Astrocyte (in vitro differentiated cells and primary cell): Measurements from ENCODE around the gene PALLD.

Experiments used
- EZH2 ChIP-seq: IDR thresholded peaks from 2 replicates; pipeline ENCODE4 v1.6.1; 2012; ENCODE audit warnings: mild to moderate bottlenecking, low read length, inconsistent platforms; ENCODE audit not compliant: insufficient read depth
- TF ChIP-seq, protein P1 (sequence below): IDR thresholded peaks from 2 replicates; pipeline ENCODE4 v1.5.1; 2011; ENCODE audit warnings: low read depth, mild to moderate bottlenecking, inconsistent platforms, low read length, moderate library complexity; ENCODE audit not compliant: insufficient read depth

DNA sequence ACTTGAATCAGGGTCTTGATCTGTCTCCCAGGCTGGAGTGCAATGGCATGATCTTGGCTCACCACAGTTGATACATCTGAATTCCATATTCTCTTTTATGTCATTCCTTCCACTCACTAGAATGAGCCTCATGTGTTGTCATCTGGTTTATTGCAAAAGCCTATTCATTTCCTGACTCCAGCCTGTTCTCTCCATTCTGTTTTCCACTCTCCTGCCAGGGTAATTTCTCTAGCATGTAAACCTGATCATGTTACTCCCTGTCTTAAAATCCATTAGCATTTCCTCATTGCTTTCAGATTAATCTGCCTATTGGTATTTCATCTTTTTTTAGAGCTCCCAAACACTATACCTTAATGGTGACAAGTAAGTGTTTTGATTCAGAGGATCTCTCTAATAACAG lies 12.2 kb upstream of the PALLD start:
- TF ChIP-seq EZH2, result no peak
- TF ChIP-seq, protein P1, sequence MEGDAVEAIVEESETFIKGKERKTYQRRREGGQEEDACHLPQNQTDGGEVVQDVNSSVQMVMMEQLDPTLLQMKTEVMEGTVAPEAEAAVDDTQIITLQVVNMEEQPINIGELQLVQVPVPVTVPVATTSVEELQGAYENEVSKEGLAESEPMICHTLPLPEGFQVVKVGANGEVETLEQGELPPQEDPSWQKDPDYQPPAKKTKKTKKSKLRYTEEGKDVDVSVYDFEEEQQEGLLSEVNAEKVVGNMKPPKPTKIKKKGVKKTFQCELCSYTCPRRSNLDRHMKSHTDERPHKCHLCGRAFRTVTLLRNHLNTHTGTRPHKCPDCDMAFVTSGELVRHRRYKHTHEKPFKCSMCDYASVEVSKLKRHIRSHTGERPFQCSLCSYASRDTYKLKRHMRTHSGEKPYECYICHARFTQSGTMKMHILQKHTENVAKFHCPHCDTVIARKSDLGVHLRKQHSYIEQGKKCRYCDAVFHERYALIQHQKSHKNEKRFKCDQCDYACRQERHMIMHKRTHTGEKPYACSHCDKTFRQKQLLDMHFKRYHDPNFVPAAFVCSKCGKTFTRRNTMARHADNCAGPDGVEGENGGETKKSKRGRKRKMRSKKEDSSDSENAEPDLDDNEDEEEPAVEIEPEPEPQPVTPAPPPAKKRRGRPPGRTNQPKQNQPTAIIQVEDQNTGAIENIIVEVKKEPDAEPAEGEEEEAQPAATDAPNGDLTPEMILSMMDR, result no peak
